ENCODE results near the gene NRSN2. TPM values are rescaled to one million over a fixed set of nuclear protein-coding genes. Genes with fewer than 3 reads are reported as not detected.
A peak's percentile ranks its signal among the peaks of the same experiment; 100 is the strongest.
"Not testable (repeated sequence)": the region's sequence is repeated elsewhere in the genome, so short reads cannot be mapped to it uniquely, and the experiment has no call there.

Gene NRSN2
- polyA plus RNA-seq, 4 donors = 45.3 to 56.4 (median 49.5) TPM

DNA sequence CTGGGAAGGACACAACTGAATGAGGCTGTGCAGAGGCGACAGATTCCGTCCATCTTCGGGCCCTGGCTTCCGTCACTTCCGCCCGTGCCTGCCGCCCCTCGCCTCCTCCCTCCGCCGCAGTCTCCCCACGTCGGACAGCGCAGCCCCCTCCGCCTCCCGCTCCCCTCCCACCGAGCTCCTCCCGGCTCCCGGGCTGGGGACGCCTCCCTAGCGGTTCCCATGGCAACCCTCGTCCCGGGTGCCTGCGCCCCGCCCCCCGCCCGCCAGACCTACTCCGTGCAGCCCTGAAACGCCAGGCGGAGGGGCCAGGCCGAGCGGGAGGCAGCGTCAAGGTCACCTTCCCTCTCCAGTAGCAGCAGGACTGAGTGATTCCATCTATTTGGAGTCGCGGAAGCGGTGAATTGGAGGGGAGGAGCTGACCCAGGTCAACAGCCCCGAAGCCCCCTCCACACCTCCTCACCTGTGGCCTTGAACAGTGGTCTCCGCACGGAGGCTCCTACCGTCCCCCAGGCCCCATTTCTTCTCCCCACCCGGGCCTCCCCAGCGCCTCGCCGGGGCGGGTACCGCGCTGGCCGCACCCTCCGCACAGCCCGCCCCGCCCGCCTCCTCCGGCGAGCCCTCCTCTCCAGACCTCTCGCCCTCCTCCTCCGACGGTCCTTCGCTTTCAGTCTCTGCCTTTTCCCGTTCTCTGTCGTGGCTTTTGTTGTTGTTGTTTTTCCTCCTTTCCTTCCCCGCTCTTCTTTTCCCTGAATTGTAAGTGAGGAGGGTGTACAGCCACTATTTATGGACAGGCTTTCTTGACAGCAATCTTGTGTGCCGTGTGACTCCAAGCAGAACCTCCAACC, 951 bp downstream of the NRSN2 start:
- DNase-seq (ENCODE audit: low read depth in 4 of 4, low spot score in 2 of 4) = peak in 3 of 4 donors; percentile 85 to 90 (median 89)

DNA sequence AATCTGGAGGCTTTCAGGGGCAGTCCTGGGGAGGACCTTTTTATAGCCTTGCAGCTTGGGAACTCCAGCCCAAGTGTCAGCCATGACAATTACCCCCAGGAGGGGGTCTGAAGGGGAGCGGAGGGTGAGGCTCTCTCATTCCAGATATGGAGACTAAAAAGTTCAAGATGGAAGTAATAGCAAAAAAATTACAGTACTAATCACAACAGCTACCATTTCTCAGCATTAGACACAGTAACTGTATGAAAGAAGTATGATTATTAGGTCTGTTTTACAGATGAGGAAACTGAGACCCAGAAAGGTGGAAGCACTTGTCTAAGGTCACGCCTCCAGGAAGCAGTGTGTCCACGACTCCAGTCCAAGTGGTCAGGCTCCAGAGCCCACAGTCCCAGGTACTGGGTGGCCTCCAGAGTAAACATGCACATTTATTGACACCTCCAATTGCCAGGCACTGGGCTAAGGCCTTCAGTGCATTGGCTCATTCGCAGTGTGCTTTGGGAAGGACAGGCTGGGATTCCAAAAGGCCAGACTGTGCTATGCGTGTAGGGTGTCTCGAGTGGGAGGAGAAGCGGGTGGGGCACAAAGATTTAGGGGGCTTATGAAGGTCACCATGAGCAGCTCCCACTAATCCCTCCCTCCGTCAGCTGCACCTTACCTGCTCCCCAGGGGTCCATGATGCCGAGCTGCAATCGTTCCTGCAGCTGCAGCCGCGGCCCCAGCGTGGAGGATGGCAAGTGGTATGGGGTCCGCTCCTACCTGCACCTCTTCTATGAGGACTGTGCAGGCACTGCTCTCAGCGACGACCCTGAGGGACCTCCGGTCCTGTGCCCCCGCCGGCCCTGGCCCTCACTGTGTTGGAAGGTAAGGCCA, 2.3 kb downstream of the NRSN2 start:
- no peak for DNase-seq (ENCODE audit: low read depth in 4 of 4, low spot score in 2 of 4)

DNA sequence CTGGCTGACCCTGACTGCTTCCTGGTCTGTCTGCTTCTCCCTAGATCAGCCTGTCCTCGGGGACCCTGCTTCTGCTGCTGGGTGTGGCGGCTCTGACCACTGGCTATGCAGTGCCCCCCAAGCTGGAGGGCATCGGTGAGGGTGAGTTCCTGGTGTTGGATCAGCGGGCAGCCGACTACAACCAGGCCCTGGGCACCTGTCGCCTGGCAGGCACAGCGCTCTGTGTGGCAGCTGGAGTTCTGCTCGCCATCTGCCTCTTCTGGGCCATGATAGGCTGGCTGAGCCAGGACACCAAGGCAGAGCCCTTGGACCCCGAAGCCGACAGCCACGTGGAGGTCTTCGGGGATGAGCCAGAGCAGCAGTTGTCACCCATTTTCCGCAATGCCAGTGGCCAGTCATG, 6.3 kb downstream of the NRSN2 start:
- no peak for DNase-seq (ENCODE audit: low read depth in 4 of 4, low spot score in 2 of 4)

DNA sequence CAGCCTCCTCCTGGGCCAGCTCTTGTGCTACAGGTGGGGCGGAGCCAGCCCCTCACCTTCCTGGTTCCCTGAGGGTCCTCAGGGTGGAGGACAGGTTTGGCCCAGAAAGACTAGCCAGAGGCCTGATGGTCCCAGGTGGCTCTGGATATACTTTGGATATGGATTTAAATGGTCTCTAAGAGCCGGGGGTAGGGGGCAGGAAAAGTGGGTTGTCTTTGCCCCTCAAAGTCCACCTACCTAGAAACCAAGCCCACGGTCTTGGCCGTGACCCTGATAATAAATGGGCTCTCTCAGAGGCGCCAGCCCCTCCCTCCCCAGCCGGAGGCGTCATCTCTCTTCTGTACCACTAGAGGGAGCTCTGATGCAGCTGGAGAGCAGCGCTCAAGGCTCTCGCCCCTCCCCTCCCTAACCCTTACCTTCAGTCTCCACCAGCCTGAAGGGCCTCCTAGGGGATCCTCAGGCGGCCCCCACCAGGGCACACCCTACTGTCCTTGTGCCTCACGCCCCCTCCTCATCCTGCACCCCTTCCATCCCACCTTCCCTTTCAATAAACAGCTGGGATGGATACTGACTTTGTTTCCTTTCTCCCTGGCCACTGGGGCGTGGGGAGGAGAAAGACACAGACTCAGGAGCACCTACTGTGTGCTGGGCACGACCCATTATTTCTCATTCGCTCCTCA, 7.5 kb downstream of the NRSN2 start:
- peak in 1 of 4 donors; percentile 39 for DNase-seq (ENCODE audit: low read depth in 4 of 4, low spot score in 2 of 4)

DNA sequence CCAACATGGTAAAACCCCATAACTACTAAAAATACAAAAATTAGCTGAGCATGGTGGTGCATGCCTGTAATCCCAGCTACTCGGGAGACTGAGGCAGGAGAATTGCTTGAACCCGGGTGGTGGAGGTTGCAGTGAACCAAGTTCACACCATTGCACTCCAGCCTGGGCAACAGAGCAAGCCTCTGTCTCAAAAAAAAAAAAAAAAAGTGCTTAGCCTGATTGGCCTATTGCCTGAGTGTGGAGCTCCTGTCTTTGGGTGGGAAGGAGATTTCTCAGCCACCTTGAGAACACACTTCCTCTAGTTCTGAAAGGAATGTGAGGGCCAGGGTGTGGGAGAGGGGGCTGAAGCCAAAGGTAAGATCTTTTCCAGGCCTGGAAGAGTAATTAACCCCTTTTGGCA, 9.2 kb downstream of the NRSN2 start:
- not testable (repeated sequence) for DNase-seq (ENCODE audit: low read depth in 4 of 4, low spot score in 2 of 4)

DNA sequence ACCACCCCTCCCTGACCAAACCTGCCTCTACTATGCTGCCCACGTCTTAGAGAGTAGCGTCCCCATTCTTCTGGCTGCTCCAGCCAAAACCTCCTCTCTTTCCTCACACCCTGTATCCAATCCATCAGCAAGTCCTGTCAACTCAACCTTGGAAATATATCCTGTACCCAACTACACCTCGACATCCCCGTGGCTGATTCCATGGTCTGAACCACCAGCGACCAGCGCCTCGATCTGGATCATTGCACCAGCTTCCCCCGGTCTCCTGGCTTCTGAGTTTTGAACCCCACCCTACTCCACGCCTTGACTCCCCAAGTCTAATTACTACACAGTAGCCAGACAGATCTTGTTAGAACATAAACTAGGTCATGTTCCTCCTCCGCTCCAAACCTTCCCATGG, 9.8 kb downstream of the NRSN2 start:
- DNase-seq (ENCODE audit: low read depth in 4 of 4, low spot score in 2 of 4) = no peak

DNA sequence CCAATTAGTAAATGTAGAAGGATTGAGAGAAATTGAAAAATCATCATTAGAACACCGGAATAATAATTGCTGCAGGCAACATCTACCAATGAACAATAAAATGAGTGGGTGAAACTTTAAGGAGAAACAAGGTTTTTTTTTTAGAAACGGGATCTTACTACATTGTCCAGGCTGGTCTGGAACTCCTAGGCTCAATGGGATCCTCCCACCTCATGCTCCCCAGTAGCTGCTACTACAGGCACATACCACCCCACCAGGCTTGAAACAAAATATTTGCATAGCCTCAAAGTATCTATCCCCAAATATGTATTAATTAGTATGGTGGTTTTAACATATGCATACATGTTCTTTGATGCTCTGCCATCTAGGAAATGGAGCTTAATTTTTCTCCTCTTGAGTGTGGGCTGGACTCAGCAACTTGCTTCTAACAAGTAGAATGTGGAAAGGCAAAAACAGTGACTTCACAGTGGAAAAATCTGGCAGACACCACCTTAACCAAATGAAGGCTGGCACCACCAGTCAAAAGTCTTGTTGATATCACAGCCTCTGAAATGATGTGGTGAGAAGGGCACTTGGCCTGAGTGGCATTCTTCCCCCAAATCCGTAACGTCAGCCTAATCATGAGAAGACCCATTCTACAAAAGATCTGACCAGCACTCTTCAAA, 12.1 kb downstream of the NRSN2 start:
- DNase-seq (ENCODE audit: low read depth in 4 of 4, low spot score in 2 of 4) = no peak

DNA sequence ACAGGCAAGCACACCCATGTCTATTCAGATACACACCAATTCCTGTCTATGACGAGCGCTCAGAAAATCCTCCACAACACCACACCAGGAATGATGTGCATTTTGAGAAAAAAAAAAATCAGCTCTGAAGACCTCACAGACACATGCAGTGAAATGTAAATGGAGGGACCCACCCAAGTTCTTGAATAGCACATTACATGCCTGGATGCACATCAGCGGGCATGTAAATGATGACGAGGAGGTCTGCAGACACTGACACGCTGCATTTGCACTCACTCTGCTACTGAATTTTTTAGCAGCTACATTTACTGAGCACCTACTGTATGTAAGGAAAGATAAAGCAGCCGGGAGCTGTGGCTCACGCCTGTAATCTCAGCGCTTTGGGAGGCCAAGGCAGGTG, 14.7 kb downstream of the NRSN2 start:
- no peak for DNase-seq (ENCODE audit: low read depth in 4 of 4, low spot score in 2 of 4)

DNA sequence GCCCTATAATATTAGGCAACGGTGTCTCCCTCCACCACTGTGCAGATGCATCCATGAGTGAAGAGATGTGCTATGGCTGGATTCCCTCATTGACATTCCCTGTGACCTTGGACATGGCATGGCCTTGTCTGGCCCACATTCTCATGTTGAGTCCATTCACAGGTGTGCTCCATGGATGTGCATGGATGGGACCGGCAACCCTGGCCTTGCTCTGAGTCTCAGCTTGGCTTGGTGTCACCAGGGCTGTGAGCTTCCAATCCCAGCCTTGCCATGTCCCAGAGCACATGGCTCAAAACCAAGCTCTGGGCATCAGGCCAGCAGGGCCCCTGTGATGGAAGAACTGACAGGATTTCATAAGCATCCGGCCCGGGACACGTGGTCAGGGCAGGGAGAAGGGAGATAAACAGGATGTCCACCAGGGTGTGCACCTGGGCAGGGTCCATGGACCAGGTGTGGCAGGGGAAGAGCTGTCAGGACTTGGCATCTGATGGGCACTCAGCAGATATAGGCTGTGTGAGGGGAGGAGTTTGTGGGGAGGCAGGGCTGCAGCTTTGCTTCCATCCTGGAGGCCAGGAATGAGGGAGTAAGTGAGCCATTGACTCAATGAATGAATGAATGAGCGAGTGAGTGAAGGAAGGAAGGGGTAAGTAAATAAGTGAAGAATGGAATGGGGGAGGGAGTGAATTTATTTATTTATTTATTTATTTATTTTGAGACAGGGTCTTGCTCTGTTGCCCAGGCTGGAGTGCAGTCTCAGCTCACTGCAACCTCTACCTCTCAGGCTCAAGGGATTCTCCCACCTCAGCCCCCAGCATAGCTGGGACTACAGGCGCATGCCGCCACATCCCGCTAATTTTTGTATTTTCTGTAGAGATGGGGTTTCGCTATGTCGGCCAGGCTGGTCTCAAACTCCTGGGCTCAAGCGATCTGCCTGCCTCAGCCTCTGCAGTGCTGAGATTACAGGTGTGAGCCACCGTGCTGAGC, 15.7 kb downstream of the NRSN2 start:
- DNase-seq (ENCODE audit: low read depth in 4 of 4, low spot score in 2 of 4) = no peak

DNA sequence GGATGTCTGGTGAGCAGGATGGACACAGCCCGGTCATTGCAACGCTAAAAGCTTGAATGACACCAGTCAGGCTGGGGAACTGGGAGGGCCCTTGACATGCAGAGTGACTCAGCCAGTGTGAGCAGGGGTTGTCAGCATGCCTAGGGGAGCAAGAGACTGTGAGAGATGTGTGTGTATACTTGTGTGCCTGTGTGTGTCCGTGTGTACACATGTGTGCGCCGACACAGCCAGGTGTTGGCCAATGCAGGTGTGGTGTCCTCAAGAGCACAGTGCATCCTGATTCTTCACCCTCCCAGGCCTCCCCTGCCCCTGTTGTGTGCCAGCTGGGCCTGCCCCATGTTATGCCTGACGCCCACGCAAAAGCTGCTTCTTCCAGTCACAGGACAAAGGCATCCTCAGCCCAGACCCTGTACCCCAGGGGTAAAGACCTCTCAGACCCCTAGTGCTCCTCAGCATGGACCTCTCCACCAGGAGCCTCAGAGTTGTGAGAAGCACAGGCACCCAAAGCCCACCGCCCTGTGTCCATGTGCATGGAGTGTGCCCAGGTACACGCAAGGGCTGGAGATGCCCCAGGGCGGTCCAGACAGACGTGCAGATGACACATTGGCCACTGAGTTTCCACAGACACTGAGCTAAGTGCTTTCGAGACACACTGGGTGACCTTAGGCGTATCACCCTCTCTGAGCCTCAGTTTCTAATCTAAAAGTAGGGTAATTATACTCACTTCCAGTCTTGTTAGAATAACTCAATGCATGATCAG, 16.6 kb downstream of the NRSN2 start:
- no peak for DNase-seq (ENCODE audit: low read depth in 4 of 4, low spot score in 2 of 4)

DNA sequence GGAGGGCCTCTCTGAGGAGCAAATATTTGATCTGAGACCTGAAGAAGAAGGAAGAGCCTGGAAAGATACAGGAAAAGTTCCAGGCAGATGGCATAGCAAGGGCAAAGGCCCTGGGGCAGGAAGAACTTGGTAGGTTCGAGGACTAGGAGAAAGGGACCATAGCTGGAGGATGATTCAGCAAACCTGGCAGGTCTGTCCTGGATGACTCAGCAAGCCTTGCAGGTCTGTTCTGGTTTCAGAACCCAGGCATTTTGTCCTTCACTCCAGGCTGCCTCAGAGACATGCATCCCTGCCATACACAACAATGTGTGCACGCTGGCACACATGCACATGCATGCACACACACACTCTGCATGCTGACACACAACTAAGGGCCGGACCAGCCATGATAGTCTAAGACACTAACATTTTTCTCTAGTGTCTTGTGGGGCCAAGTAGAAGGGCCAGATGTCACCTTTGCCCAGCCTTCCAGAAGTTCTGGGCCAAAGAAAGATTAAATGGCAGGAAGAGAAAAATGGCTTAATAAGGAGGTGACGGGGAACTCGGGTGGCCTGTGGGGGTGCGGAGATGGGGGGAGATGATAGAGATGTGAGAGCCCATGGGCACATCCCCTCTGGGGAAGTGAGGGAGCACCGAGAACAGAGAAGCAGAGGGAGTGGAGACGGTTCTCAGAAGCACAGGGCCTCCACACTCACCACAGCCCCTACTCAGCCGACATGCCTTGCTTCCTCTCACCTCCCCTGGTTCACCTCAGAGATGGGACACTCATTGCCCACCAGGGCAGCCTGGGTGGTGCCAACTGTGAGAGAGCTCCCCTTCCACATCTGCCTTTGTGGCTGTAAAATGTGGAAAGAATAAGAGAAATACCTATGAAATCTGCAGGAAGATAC, 18.2 kb downstream of the NRSN2 start:
- DNase-seq (ENCODE audit: low read depth in 4 of 4, low spot score in 2 of 4) = no peak

DNA sequence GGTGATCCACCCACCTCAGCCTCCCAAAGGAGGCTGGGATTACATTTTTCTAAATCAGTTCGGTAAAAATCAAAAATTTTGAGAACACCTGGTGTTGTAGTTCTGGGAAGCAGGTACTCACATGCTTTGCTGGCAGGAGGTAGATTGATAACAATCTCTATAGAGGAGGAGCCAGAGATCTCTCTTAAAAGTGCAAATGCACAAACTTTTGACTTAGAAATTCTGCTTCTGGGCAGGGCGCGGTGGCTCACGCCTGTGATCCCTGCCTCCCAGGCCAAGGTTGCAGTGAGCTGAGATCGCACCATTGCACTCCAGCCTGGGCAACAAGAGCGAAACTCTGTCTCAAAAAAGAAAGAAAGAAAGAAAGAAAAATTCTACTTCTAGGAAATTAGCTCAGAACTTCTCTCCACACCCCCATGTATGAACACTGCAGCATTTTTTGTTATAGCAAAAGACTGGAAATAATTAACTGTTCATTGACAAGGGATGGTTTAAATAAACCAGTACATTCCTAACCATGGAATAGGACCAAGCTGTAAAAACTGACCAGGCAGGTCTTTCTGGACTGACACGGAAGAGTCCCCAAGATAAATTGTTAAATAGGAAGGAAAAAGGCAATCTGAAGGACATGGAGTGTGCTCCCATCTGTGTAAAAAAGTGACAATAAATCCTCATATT, 19.3 kb downstream of the NRSN2 start:
- DNase-seq (ENCODE audit: low read depth in 4 of 4, low spot score in 2 of 4) = no peak

DNA sequence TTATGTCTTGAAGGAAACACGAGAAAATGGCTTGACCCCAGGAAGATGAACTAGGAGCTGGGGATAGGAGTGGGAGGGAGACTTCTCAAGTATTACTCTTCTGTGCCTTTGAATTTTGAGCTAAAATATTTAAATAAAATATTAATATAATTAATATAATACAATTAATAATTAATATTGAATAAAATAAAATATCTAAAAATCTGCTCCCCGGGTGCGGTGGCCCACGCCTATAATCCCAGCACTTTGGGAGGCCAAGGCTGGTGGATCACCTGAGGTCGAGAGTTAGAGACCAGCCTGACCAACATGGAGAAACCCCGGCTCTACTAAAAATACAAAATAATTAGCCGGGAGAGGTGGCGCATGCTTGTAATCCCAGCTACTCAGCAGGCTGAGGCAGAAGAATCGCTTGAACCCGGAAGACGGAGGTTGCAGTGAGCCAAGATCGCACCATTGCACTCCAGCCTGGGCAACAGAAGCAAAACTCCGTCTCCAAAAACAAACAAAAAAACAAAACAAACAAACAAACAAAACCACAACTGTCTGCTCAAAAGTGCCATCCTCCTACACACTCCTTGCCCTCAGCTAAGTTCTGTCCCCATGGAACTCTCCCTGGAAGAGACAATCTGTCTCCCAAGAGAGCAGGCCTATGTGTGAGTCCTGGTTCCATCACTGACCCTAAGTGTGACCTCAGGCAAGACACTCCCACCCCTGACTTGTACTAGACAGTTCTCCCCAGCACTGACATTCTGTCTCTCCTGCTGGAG, 20.0 kb downstream of the NRSN2 start:
- no peak for DNase-seq (ENCODE audit: low read depth in 4 of 4, low spot score in 2 of 4)

DNA sequence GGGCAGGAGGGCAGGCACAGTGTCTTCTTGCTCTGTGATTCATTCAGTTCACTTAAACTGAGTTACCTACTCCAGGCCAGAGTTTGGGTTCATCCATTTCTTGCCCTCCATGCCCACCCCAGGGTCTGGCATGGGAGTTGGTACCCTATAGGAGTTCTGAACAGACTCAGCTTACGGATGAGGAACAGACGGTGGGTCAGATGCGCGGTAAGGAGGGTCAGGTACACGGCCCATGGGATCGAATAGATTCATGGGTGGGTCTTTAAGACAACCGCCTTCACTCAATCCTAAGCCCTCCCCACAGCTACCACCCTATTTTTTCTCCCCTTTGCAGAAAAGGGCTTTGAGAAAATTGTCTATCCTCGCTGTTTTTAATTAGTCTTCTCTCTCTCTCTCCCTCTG, 20.6 kb downstream of the NRSN2 start:
- no peak for DNase-seq (ENCODE audit: low read depth in 4 of 4, low spot score in 2 of 4)

DNA sequence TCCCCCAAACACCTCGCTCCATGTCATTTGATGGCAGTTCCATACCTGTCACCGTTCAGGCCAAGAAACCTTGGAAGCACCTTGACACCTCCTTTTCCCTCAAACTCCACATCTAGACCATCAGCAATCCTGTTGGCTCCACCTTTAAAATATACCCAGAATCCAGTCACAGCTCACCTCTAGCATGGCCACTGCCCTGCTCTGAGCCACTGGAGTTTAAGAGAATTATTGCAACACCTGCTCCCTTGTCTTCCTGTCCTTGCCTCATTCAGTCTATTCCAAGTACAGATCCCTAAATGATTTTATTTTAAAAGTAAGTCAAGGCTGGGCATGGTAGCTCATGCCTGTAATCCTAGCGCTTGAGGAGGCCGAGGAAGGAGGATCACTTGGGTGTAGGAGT, 22.0 kb downstream of the NRSN2 start:
- no peak for DNase-seq (ENCODE audit: low read depth in 4 of 4, low spot score in 2 of 4)

DNA sequence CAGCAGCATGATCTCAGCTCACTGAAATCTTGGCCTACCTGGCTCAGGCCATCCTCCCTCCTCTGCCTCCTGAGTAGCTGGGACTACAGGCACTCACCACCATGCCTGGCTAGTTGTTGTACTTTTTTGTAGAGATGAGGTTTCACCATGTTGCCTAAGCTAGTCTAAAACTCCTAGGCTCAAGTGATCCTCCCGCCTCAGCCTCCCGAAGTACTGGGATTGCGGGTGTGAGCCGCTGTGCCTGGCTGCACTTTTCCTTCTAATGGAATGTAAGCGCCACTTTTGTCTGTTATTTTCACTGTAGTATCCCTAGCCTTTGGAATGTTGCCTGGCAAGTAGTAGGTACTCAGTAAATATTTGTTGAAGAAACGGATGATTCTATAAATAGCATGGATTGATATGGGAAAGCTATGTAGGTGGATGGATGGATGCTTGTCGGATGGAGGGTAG, 23.3 kb downstream of the NRSN2 start:
- DNase-seq (ENCODE audit: low read depth in 4 of 4, low spot score in 2 of 4) = no peak
